ENCODE results near the gene CLEC2L. TPM values are rescaled to one million over a fixed set of nuclear protein-coding genes. Genes with fewer than 3 reads are reported as not detected.

The CLEC2L gene
- total RNA-seq, 2 donors from 2014 or later = not detected

DNA sequence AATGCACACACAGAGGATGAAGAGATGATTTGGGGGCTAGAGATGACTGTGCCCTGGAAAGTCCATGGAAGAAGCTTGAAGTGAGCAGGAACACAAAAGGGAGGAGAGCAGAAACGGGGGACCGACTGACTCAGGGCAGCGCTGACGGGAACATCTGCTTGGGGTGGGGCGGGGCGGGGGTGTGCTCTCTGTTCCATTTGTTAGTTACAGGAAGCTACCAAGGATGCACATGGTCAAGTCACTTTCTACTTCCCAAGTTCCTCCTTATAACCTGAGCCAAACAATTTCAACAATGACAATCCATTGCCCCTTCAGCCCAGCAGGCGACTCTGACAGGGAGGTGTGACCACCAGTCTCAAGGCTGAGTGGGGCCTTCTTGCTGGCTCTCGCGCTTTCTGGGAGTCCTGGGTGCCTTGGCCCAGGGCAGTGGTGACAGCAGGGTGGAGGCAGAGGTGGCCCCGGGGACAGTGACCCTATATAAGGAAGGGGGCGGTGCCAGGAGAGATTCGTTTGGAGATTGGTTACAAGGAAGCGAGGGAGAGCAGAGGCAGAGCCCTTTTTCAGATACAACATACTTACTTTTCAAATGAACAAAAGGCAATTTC, 39.6 kb downstream of the CLEC2L start:
- no peaks in the 10 kb centered on the region for H3K9me3 ChIP-seq
- ATAC-seq = no peak
- no peak for DNase-seq
- intact Hi-C loops (cut with DNase I) = no loop called here
- H3K27ac ChIP-seq = no peak overlapping the region
- peaks cover 0 to 1% of the 10 kb centered on the region in 2 donors for H3K36me3 ChIP-seq (replicated peaks in 1 of 2; ENCODE audit: insufficient read depth in 1 of 2, low read depth in 2 of 2)
- WGBS, 2 donors = 79 to 90% methylated on average over 13 of the region's 13 CpGs
- no peaks in the 10 kb centered on the region for H3K27me3 ChIP-seq
- TF ChIP-seq, protein P1, sequence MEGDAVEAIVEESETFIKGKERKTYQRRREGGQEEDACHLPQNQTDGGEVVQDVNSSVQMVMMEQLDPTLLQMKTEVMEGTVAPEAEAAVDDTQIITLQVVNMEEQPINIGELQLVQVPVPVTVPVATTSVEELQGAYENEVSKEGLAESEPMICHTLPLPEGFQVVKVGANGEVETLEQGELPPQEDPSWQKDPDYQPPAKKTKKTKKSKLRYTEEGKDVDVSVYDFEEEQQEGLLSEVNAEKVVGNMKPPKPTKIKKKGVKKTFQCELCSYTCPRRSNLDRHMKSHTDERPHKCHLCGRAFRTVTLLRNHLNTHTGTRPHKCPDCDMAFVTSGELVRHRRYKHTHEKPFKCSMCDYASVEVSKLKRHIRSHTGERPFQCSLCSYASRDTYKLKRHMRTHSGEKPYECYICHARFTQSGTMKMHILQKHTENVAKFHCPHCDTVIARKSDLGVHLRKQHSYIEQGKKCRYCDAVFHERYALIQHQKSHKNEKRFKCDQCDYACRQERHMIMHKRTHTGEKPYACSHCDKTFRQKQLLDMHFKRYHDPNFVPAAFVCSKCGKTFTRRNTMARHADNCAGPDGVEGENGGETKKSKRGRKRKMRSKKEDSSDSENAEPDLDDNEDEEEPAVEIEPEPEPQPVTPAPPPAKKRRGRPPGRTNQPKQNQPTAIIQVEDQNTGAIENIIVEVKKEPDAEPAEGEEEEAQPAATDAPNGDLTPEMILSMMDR (IDR thresholded peaks at IDR 0.05) = no peak
- TF ChIP-seq POLR2A (IDR thresholded peaks at IDR 0.05) = no peak
- no peaks in the 10 kb centered on the region for H3K4me1 ChIP-seq
- H3K4me3 ChIP-seq = no peak overlapping the region

DNA sequence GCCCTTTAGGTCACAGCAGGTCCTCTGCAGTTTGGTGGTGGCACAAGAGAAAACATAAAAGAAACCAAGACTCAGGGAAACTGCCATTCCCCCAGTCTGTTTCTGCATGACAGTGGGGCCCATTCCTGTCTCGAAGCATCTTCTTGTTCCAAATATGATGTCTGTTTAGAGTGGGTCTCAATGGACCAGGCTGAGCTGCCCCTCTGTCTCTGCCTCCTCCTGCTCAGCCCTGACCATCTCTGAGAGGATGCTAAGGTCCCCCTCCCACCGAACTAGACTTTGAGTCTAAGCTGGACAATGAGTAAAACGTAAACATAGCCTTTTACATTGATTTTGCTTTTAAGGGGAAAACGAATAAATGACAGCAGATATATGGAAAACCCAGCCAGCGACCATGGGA, 40.4 kb downstream of the CLEC2L start:
- Histone ChIP-seq H3K4me3 (no peak overlapping the region), H3K27me3 (no peaks in the 10 kb centered on the region), H3K9me3 (no peaks in the 10 kb centered on the region), H3K4me1 (no peaks in the 10 kb centered on the region), H3K27ac (no peak overlapping the region), H3K36me3 (replicated peaks in 1 of 2; ENCODE audit: insufficient read depth in 1 of 2, low read depth in 2 of 2) (peaks cover 0 to 1% of the 10 kb centered on the region in 2 donors)
- ATAC-seq (no peak), DNase-seq (no peak)
- intact Hi-C loops (cut with DNase I) = no loop called here
- WGBS, 2 donors = 88 to 94% methylated on average over 5 of the region's 5 CpGs
- TF ChIP-seq POLR2A (IDR thresholded peaks at IDR 0.05) = no peak
- TF ChIP-seq, protein P1 (IDR thresholded peaks at IDR 0.05) = no peak

DNA sequence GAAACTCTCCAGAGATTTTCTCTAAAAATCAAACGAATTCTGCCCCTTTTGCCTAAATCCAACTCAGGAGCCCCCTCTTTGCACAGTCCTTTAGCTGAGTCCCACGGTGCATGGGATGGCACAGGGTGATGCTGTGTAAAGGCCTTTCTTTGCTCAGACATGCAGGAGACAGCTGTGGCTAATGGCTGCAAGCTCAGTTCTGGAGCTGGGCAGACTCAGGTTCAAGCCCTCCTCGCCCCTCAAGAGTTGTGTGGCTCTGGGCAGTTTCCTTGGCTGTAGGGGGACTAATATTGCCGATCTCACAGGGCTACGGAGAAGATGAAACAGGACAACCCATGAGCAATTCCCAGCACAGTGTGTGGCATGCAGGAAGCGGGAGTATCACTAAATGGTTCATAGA, 42.6 kb downstream of the CLEC2L start:
- no peak overlapping the region for H3K27ac ChIP-seq
- peaks cover 0 to 1% of the 10 kb centered on the region in 2 donors for H3K36me3 ChIP-seq (replicated peaks in 1 of 2; ENCODE audit: insufficient read depth in 1 of 2, low read depth in 2 of 2)
- intact Hi-C loops (cut with DNase I) = no loop called here
- no peak overlapping the region for H3K4me3 ChIP-seq
- no peak for DNase-seq
- ATAC-seq = no peak
- 89 to 96% methylated on average over 6 of the region's 6 CpGs for WGBS, 2 donors
- no peaks in the 10 kb centered on the region for H3K9me3 ChIP-seq
- TF ChIP-seq, protein P1 (IDR thresholded peaks at IDR 0.05) = no peak
- no peak for TF ChIP-seq POLR2A (IDR thresholded peaks at IDR 0.05)
- H3K27me3 ChIP-seq = no peaks in the 10 kb centered on the region
- no peaks in the 10 kb centered on the region for H3K4me1 ChIP-seq

DNA sequence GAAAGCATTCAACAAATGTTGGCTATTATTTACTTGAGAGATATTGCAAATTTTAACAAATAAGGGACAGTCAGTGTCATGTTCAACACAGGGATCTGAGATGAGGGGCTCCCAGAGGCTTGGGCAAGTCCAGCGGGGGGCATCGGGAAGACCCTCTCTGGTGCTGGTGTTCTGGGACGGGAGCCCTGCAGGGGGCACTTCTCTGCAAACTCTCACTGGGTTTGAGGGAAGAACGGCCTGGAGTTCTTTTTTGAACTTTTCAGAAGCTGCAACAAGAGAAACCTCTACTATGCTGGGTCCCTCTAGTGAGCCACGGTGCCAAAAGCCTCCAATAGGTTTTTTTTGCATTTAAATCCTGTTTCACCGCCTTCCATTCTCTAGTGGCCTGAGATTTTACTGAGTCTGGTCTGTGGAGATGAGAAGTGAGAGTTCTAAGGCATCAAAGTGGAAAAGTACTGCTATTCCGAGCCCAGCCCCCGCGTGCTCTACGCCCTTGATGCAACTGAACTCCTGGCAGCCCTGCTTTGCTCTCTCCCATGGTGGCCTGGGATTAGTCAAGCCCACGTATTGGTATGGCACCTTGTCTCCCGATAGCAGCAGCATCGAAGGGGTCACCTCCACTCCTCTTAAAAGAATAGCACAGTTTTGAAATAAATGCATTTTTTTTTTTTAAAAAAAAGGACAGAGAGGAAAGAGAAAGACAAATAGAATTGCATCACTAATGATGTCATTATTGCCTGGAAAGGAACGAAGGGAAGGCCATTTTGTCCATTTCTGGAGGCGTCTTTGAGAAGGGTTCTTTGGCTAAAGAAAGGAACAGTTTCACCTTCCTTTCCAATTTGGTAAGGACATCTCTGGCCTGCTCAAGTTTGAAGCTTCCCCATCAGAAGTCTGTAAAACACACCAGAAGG, 43.5 kb downstream of the CLEC2L start:
- no peak overlapping the region for H3K27ac ChIP-seq
- DNase-seq (no peak), ATAC-seq (no peak)
- WGBS, 2 donors = 94 to 96% methylated on average over 13 to 15 of the region's 15 CpGs
- no peaks in the 10 kb centered on the region for H3K9me3 ChIP-seq
- intact Hi-C loops (cut with DNase I) = no loop called here
- peaks cover 0 to 3% of the 10 kb centered on the region in 2 donors for H3K36me3 ChIP-seq (replicated peaks in 1 of 2; ENCODE audit: insufficient read depth in 1 of 2, low read depth in 2 of 2)
- no peak for TF ChIP-seq POLR2A (IDR thresholded peaks at IDR 0.05)
- TF ChIP-seq, protein P1 (IDR thresholded peaks at IDR 0.05) = no peak
- H3K4me1 ChIP-seq = no peaks in the 10 kb centered on the region
- H3K27me3 ChIP-seq = no peaks in the 10 kb centered on the region
- no peak overlapping the region for H3K4me3 ChIP-seq
